Stimulated activated CD4-positive, alpha-beta T cell treated with anti-CD3 and anti-CD28 coated beads, Interleukin-4, amount 100 ng/mL, for 24 hours (primary cell): ENCODE data around the gene DPH3.

Experiments used
- DNase-seq: peaks from one replicate; pipeline ENCODE4 v3.0.0-alpha.2; 2020

Gene DPH3

DNA sequence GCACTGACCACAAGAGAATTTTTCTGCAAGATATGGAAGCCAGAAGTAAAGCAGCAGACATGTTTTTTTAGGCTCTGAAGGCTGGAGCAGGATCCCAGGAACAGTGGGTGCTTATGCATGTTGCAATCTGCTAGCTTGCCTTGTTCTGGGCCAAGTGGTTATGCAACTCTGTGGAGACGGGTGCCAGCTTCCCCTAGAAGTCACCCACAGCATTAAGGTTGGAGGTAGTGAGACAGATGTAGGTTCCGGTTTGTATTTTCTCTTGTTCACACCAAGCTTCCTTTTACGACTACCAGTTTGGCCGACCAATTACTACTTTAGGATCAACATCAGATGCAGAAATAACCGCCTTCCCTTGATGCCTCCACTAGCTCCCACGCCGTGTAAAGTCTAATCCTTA is 11.1 kb downstream of the DPH3 start:
- DNase-seq = no peak

DNA sequence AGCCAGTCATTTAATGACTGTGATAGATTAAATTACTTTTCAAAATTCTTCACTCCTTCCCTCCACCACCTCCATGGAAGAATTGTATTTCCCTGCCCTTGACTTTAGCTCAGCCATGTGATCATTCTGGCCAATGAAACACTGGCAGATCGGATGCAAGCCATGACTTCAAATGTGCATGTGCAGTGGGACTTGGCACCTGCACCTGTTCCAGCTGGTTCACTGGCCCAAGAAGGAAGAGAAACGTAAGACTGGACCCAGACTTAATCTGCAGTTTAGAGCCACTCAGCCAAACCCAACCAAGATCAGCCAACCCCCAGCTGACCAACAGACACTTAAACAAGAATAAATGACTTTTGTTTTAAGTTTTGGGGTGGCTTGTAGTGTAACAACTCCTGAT is 11.8 kb downstream of the DPH3 start:
- DNase-seq = no peak

DNA sequence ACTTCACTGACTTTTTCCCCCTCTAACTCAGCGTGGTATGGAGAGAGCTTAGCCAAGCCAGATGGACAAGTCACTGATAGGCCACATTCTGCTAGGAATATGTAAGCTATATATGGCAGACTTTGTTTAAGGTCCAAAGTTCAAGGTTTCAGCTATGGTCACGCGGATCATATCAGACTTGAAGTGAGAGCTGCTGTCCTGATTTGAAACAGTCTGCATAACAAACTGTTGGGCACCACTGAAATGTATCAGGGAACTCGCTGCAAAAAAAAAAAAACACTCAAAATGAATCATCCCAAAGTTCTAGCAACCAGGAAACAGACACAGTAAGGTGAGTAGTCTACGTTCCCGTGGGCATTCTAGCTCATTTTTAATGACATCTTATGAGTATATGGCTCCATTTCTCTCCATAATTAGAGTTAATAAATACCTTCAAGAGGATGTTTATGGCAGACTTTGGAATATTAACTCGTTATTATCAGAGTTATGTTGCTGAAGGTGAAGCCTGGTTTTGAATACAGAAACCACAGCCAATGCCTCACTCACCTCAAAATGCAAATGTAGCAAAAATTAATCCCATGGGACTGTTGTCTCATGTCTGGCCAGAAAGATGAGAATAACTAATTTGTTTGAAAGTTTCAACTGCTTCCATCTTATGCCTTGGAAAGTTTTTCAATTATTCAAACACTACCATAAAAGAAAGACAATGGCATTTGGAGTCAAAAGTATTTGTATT is 12.3 kb downstream of the DPH3 start:
- DNase-seq = no peak

DNA sequence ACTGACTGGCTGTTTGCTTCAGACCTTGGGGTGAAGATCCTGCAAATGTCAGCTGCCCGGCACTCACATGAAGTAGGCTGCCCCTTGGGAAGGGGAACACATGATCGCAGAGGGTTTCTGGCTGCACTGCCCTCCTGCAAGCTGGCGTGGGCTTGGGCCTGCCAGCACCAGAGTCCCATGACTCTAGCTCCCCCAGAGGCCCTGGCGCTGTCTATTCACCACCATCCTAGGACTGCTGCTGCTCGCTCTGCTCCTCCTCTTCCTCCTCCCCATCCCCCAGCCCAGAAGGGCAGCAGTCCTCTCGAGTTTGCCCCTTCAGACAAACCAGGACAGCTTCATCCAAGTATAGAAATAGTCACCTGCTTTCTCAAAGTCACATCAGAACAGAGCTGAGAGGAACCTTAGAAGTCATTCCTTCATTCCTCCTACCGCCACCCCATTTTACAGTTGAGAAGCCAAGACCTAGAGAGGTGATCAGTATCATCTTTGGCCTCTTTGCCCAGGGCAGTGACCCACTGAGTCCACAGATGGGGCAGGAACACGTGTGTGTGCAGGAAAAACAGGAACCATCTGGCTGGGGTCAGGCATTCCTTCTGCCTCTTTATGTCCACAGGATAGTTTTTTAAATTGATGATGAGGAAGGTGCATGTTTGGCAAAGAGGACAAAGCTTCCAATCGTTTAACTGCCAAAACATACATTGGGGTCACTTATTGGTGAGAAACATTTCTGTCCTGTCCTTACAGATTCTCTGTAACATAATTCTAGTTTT is 13.2 kb downstream of the DPH3 start:
- DNase-seq = no peak

DNA sequence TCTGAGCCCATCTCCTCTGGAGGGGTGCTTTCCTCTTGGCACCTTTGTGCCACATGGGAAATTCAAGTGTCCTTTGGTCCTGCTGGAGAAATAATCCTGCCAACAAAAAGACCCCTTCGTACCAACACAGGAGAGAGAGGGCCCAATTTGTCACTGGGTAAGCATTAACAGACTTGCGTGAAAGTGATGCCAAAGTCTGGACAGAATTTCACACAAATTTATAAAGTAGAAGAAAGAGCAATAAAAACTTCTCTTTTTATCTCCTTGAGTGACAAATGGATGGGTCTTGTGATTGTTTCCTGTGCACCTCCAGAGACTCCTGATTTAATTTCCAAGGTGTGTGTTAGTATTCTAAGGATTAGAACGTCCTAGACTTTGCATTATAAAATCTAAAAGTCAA is 14.9 kb downstream of the DPH3 start:
- DNase-seq = no peak

DNA sequence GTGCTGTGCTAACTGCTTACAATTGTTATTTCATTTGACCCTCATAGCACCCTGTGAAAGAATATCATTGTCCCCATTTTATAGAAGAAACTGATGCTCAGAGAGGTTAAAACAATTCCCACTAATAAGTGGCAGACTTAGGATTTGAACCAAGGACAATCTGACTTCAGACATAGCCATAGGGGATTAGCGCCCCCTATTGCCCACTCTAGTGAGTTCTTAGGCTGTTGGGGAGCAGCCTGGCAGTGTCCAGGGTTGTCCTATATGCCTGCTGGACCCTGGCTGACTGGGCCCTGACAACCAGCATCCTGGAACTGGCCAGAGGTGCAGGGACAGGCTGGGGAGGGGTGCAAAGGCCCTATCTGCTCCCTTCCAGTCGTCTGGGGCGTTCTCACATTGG is 15.4 kb downstream of the DPH3 start:
- peak; percentile 13 for DNase-seq

DNA sequence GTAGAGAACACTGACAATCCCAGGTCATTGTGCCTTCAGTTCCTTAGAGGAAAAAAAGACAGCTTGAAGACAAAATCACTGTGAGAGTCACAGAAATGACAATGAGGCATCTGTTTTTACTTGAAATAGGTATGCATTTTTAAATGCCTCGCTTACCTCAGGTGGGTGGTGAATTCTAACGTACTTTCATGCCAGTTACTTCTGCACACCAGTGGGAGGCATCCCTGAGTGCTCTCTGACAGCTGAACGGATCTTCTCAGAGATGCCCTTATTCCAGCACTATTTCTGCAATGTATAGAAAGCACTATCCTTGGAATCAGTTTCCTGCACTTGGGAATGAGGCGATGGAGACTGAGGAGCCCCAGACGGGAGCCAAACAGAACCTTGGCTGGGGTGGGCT is 16.2 kb downstream of the DPH3 start:
- no peak for DNase-seq

DNA sequence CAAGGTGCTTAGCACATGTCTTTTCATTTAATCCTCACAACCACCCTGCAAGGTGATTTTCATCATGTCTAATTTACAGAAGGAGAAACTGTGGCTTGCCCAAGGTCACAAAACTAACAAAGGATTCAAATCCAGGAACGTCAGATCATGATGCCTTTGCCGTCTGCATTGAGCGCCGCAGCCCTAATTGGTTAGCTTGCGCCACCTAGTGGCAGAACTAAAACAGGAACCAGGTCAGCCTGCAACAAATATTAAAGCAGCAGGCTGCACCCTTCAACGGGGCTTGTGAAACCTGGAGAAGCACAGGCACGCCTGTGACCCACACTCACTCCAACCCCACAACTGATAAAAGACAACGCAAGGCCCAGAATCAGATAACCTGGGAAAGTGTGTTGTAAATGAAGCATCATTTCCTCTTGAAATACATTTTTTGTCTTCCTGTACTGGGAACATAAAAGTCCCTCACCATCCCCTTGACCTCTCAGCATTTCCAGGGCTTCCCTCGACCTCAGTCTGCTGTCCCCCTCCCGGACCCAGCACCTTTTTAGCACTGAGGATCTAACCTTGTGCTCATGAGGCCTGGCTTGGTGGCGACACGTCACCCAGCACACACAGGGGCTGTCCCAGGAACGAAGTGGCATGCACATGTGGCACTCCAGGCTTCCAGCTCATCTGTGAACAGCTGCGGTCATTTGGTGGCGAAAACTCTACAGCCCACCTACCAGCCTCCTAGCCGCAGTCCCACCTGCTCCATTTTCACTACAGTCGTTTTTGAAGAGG is 17.3 kb downstream of the DPH3 start:
- peak; percentile 82 for DNase-seq

DNA sequence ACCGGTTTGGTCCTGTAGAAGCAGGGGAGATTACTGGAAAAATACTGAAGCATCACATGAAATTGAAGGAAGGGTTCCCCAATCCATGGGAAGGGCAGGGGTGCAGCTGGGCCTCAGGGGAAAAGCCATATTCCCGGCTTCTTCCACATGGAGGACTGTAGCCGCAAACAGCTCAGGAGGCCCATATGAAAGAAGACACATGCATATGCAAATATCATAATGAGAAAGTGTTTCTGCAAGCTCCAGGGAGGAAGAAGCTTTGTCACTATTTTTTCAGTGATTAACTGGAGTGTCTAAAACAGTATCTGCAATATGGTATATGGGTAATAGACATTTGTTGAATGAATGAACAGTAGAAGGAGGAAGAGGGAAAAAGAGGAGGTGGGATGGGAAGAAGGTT is 19.1 kb downstream of the DPH3 start:
- DNase-seq = no peak

DNA sequence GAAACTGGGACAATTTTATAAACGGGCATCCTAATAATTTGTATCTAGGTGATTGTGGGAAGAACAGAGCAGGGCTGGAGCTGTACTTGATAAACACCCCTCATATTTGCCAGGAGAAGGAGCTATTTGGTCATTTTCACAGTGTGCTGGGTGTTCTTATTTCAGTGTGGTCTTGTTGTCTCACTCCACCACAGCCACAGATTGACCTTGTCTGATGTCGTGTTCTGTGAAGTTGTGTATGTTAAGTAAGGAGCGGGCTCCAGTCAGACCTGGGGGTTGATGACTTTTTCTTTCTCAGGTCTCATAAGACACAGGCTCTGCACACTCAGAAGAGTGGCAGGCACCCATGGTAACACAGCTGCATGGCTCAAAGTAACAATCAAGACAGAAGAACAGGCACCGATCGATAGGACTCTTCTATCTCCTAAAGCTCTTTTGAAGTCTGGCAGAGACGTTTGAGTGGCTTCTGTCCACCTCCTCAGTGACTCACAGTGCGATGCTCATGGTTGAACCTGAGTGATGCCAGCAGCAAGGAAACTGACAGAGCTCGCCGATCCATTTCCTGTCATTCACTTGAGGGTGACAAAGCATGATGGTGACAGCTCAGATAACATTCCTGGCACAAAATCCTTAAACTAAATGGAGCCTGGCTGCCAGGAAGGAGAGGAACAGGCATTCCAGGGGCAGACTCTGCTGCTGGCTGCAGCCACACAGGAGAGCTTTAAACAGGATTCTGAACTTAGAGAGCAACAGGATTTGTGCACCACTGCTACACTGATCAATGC is 20.8 kb downstream of the DPH3 start:
- no peak for DNase-seq

DNA sequence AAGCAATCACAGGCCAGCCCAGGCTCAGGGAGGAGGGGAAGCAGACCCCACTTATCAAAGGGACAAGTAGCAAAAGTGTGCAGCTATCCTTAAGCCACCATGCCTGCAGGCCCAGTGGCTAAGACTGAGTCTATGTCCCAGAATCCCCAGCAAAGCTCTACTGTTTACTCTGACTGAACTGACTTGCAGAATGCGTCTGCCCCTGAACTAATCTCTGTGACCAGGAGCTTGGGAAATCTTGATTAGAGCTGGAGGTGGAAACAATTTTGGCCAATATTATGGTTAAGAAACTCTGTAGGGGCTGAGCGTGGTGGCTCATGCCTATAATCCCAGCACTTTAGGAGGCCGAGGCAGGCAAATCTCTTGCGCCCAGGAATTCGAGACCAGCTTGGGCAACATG is 22.6 kb downstream of the DPH3 start:
- no peak for DNase-seq

DNA sequence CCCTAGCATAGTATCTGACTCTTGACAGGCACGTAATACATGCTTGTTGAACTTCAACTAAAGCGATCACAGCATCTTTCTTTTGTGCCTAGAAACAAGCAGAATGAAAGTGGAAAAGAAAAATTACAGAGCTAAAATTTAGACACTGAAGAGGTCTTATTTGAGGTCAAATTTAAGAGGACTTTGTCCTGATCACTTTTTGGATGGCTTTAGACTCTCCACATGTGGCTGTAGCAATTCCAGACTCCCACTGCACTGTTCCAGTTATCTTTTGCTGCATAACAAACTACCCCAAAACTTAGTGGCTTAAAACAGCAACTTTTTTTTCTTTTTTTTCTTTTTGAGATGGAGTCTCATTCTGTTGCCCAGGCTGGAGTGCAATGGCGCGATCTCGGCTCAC is 23.5 kb downstream of the DPH3 start:
- no peak for DNase-seq

DNA sequence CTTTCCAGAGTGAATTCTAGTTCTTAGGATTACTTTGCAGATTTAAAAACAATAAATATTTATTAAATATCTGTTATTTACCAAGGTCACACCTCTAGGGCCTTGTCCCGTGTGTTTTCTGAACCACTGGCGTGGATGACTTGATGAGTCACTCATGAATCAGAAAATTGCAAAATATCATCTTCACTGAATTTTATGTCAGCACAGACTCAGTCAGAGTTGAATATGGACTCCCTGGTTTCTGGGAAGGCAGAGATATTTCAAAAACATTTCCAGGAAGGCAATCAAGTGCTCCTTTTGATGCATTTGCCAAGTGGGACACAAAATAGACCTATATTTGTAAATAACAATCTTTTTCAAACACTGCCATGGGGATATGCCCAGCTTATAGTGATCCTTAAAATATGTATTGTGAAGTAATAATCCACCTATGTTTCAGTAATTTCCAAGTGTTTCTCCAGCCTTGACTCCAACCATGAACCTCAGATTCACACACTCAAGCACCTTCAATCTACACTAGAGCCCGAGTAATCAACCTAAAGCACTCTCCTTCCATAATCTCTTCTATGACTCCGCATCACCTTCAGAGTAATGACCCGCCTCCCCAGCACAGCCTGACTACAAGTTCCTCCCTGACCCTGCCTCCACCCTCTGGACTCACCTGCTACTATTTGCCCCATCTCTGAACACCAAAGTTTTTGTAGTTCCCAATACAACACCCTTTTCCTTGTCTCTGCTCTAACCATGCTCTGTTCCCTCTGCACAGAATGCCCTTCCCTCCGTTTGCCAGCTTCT is 24.3 kb downstream of the DPH3 start:
- DNase-seq = no peak

DNA sequence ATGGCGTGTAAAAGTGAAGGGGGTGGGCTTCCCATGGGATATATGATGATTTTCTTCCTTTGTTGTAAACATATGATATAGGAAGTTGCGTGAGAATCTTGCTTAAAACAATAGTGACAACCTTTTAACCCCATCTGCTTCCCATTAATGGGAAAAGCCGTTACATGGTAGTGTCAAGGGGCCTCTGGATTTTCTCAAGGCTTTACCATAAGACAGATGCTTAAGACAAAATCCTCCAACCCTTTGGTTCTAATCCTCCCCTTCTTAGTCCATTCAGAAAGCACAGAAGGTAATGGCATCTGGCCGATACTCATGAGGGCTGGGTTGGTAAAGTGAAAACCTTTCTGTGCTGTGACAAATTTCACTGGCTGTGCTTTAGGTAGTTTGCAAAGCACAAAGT is 25.0 kb downstream of the DPH3 start:
- no peak for DNase-seq

DNA sequence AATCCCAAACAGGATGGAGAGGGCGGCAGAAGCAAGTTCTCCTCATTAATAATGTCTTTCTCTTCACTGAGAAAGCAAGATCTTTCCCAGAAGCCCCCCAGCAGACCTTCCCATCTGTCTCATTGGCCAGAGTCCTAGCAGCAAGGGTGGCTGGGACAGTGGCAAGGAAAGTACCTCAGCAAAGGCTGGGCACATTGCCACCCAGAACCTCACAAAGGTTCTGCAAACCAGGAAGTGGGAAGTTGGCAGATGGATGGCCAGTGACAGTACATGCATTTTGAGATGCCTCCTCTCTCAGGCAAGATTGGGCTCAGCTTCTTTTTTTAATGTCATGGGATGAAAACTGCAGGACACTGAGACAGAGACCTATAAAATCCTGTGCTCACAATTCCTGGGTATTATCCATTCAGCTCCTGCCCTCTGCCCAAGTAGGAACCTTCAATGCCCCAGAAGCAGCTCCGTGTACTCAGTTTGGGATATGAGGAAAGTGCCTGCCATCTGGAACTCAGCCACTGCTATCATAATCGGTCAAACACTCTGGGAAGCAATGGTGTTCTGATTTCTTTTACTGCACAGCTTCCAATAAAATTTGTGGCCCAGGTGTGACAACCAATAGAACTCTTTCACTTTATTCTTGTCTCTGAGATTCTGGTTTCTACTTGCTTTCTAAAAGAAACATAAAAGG is 25.5 kb downstream of the DPH3 start:
- no peak for DNase-seq

DNA sequence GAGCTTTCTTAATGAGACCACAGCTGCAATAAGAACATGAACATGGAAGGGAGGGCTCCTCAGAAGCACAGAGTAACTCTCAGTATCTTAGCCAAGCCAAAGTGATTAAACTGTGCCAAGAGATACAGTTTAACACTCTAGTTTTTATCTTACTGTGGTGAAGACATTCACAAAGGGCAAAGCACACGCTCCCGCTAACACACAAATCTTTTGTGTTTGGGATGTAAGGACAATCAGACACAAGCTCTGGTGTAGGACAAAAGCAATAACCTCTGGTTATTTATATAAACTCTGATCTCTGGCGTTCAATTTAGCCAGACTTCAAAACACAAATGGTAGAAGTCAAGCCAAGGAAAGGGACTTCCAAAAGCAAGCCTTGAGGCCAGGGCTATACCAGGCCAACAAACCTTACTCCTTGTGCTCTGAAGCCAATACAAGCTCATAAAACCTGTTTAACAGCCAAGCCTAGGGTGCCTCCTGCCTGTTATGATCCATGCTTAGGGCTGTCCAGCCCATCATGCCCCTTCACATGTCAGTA is 27.8 kb downstream of the DPH3 start:
- no peak for DNase-seq

DNA sequence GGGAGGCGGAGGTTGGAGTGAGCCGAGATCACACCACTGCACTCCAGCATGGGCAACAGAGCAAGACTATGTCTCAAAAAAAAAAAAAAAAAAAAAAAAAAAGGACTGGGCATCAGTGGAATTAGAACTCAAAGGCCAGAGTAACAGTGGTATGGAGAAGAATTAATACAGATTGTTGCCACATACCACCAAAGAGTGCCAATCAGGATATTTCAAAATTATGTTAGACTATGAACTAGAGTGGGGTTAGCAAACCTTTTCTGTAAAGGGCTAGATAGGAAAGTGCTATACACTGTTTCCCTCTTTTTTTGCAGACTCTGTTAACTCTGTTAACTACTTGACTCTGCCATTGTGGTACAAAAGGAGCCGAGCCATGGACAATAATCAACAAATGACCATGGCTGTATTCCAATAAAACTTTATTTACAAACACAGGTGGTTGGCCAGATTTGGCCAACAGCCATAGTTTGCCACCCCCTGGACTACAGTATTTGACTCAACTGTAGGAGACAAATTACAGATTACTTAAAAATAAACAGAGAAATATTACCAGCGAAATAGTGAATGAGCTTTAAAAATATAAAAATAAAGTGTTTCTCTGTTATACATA is 28.6 kb downstream of the DPH3 start:
- no peak for DNase-seq

DNA sequence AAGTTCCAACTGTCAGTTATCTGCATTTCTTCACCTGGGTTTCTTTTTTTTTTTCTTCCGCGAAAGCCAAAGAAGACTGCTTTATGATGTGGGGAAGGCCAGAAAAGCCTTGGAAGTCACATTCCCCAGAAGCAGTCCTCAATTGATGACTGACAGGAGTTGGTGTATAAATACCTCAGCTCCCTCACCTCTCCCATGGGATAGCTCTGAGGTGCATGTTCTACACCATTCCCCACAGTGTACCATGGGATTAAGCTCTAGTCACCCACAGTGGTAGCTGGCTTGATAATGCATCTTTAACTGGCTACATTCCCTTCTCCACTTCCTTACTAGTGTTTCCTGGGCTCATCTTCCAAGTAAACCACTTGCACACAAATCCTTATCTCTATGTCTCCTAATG is 30.5 kb downstream of the DPH3 start:
- DNase-seq = no peak

DNA sequence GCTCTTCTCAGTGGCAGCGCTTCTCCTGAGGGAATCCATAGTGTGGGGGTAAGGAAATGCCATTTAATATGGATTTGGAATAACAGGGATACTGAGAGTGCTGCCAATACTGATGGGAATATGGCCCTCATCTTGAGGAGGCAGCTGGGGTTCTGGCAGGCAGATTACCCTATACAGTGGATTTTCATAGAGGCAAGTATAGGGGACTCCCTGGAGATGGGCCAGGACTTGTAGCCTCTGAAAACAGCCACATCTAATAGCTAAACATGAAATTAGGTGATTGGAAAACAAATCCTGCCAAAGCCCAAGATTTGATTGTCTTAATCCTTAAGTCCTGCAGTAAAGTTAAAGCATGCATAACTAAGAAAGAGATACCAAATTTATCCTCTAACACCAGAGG is 30.9 kb downstream of the DPH3 start:
- no peak for DNase-seq

DNA sequence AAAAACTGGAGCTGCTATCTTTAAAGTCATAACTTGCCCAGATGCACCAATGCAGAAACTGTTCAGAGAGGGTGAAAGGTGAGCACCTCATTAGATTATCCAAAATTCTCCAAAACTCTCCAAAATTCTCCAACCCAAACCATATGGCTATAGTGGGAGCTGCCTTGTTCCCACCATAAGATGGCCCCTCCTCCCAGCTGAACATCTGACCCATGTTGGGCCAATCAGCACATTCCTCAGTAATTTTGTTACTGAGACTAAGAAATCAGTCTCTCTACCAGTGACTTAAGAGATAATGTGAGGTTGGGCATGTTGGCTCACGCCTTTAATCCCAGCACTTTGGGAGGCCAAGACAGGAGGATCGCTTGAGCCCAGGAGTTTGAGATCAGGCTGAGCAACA is 32.8 kb downstream of the DPH3 start:
- no peak for DNase-seq

DNA sequence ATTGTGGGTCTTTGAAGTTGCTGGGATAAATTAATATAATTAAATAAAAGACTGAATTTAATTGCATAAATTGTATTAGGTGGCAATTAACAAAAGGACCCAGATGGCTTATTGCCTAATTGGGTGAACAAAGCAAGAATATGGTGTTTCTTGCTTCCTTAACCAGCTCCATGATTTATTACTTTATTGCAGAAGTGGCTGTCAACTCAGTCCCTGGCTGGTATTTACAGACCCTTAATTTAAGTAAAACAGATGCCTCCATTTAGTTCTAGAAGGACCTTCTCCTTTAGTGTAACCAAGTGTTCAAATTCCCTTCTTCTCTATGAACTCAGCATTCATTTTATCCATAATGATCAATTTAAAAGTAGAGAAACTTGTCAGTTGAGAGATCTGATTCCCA is 35.1 kb downstream of the DPH3 start:
- DNase-seq = no peak
